PC-3 (cell line): ENCODE results near the gene NME7.

Source experiments
- EZH2 ChIP-seq: fragments of 300-600 bp; sonication (generic); IDR thresholded peaks from one replicate; pipeline ENCODE4 v1.6.1; 2017; ENCODE audit warnings: antibody characterized with exemption, mild to moderate bottlenecking, low read length; ENCODE audit not compliant: unreplicated experiment
- EZH2phosphoT487 ChIP-seq: fragments of 300-600 bp; sonication (generic); IDR thresholded peaks from 2 replicates; pipeline ENCODE4 v1.6.1; 2018; ENCODE audit warnings: mild to moderate bottlenecking, antibody characterized with exemption, low read length, borderline replicate concordance
- TF ChIP-seq, protein P1 (sequence below): fragments of 300-600 bp; sonication (generic); conservative IDR thresholded peaks from 2 replicates; pipeline ENCODE4 v1.5.1; 2017; ENCODE audit warnings: antibody characterized with exemption, low read depth, mild to moderate bottlenecking, low read length

- TF ChIP-seq, protein P1, sequence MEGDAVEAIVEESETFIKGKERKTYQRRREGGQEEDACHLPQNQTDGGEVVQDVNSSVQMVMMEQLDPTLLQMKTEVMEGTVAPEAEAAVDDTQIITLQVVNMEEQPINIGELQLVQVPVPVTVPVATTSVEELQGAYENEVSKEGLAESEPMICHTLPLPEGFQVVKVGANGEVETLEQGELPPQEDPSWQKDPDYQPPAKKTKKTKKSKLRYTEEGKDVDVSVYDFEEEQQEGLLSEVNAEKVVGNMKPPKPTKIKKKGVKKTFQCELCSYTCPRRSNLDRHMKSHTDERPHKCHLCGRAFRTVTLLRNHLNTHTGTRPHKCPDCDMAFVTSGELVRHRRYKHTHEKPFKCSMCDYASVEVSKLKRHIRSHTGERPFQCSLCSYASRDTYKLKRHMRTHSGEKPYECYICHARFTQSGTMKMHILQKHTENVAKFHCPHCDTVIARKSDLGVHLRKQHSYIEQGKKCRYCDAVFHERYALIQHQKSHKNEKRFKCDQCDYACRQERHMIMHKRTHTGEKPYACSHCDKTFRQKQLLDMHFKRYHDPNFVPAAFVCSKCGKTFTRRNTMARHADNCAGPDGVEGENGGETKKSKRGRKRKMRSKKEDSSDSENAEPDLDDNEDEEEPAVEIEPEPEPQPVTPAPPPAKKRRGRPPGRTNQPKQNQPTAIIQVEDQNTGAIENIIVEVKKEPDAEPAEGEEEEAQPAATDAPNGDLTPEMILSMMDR = no peak
- TF ChIP-seq EZH2 (no peak), EZH2phosphoT487 (no peak)
Observed at GRCh38 chr1:169113613-169114119, 253.9 kb downstream of the NME7 start.
